Right lobe of liver (tissue), 4 donors: Measurements from ENCODE around the gene LILRA6.

Experiments
- CTCF ChIP-seq, 4 donors: fragments of 200-600 bp in 3 of 4; fragments of 450-650 bp in 1 of 4; IDR thresholded peaks; one replicate each; pipeline versions ENCODE4 v1.5.1 to v1.8.0; 2016 to 2022; ENCODE audit warnings: antibody characterized with exemption in 4 of 4, mild to moderate bottlenecking in 2 of 4
- POLR2A ChIP-seq: fragments of 450-650 bp; IDR thresholded peaks from one replicate; pipeline ENCODE4 v1.6.1; 2017; ENCODE audit warnings: antibody characterized with exemption, mild to moderate bottlenecking
- donor health status: DM: no; HTN: no; CAD: no.
- donor health status: DM: no; HTN: no; CAD: no.
- donor health status: DM: no; HTN: yes; CAD: no.

GRCh38 chr19:54207676-54207982 is 35.0 kb downstream of the LILRA6 start:
- no peak for TF ChIP-seq POLR2A
- no peak for TF ChIP-seq CTCF (IDR thresholded peaks at IDR 0.05)
